DMS 273 treated with DMSO at 0.1 percent for 48 hours (cell line): ENCODE measurements around the gene ACSF3.

Source experiments
- DNase-seq: peaks from one replicate; lab custom pipeline; 2025; lab: John Stamatoyannopoulos, UW

Gene ACSF3

GRCh38 chr16:89112377-89113151 is 18.9 kb downstream of the ACSF3 start:
- DNase-seq: no peak

GRCh38 chr16:89113152-89113547 is 19.5 kb downstream of the ACSF3 start:
- no peak for DNase-seq

GRCh38 chr16:89113661-89114060 is 20.0 kb downstream of the ACSF3 start:
- DNase-seq: no peak

GRCh38 chr16:89114159-89114981 is 20.7 kb downstream of the ACSF3 start:
- no peak for DNase-seq

- DNase-seq: no peak
These were observed 21.7 kb downstream of the ACSF3 start for GRCh38 chr16:89115216-89115861.

- no peak for DNase-seq
These were observed 22.9 kb downstream of the ACSF3 start for GRCh38 chr16:89116341-89117226.

- no peak for DNase-seq
These were observed 23.7 kb downstream of the ACSF3 start for GRCh38 chr16:89117227-89117974.

- no peak for DNase-seq
These were observed 24.3 kb downstream of the ACSF3 start for GRCh38 chr16:89117975-89118289.

GRCh38 chr16:89118361-89119165 is 24.9 kb downstream of the ACSF3 start:
- DNase-seq: no peak

GRCh38 chr16:89119166-89119621 is 25.5 kb downstream of the ACSF3 start:
- DNase-seq: no peak

- DNase-seq: no peak
These were observed 26.0 kb downstream of the ACSF3 start for GRCh38 chr16:89119661-89120141.

- no peak for DNase-seq
These were observed 26.6 kb downstream of the ACSF3 start for GRCh38 chr16:89120281-89120680.

- DNase-seq: no peak
These were observed 27.3 kb downstream of the ACSF3 start for GRCh38 chr16:89120921-89121351.

- DNase-seq: no peak
These were observed 28.2 kb downstream of the ACSF3 start for GRCh38 chr16:89121691-89122321.

- DNase-seq: no peak
These were observed 28.7 kb downstream of the ACSF3 start for GRCh38 chr16:89122322-89122851.

- no peak for DNase-seq
These were observed 29.6 kb downstream of the ACSF3 start for GRCh38 chr16:89123001-89123830.

- no peak for DNase-seq
These were observed 30.1 kb downstream of the ACSF3 start for GRCh38 chr16:89123831-89124100.

- DNase-seq: no peak
These were observed 35.7 kb downstream of the ACSF3 start for GRCh38 chr16:89129378-89129777.

GRCh38 chr16:89130448-89130847 is 36.8 kb downstream of the ACSF3 start:
- DNase-seq: no peak
